Stimulated activated CD4-positive, alpha-beta T cell treated with anti-CD3 and anti-CD28 coated beads, Interleukin-4, amount 100 ng/mL, for 4 hours (primary cell): Measurements from ENCODE around the gene RAB9B.

Source experiments
- DNase-seq, 2 experiments: peaks; one replicate each; pipeline ENCODE4 v3.0.0-alpha.2; 2020

Gene RAB9B

DNA sequence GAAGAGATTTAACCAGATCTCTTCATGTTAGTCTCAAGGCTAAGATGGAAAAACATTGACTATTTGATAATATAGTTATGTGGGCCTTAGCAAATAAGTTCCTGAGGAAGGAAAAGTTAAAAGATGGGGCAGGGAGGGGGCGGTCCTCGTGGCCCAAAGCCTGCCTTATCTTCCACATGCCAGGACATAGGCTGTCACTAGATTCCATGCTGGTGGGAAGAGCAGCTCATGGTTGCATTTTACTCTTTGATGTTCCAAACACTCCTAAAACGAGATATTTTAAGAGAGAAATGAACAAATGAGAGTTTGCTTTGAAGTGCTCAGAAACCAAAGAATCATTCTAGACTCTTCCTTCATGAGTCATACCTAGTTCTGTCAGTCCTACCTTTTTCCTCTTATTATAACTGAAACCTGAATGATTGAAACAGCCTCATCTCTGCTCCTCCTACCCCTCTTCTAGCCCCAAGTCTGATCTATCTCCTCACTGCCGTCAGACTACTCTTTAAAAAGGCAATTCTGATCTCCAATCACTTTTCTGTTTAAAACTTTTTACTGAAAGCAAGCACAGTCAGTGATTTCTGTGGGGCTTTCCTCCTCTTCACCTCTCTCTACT is 25.1 kb downstream of the RAB9B start:
- DNase-seq, result no peak

DNA sequence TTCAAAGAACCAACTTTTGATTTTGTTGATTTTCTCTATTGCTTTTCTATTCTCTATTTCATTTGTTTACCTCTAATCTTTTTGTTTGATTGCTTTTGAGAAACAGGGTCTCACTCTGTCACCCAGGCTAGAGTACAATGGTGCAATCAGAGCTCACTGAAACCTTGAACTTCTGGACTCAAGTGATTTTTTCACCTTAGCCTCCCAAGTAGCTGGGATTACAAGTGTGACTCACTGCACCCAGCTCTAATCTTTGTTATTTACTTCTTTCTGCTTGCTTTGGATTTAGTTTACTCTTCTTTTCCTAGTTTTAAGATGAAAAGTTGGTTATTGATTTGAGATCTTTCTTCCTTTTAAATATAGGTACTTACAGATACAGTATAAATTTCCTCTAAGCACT is 26.2 kb downstream of the RAB9B start:
- no peak for DNase-seq

DNA sequence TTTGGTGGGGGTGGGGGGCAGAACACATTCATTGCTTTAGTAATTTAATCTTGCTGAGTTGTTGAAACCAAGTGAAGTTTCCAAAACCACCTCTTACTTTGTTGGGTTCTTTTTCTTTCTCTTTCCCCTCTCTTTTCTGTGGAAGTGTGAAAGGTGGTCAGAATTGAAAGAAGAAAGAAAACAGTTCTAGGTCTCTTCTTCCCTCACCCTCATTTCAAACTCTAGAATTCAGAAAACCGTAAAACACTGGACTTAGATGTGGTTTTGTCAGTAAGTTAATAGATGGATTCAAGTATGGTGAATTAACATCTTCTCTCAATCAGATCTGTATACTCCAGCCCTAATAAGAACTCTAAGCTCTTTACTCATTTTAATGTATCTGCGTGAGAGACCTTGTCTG is 31.7 kb downstream of the RAB9B start:
- no peak for DNase-seq

DNA sequence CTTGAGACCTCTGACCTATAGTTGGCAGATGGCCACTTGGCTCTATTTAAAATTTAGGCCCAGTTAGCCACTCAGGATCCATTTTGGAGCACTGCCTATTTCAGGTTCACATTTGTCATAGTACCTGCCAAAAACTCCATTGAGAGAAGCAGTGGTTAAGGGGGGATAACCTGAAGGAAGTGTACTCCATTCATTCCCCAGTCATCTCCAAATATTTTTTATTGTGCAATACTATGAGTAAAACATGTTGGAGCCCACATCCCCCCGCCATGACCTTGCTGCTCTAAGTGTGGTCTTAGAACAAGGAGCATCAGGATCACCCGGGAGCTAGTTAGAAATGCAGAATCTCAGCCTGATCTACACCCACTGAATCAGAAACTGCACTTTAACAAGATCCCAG is 34.4 kb downstream of the RAB9B start:
- DNase-seq, result no peak

DNA sequence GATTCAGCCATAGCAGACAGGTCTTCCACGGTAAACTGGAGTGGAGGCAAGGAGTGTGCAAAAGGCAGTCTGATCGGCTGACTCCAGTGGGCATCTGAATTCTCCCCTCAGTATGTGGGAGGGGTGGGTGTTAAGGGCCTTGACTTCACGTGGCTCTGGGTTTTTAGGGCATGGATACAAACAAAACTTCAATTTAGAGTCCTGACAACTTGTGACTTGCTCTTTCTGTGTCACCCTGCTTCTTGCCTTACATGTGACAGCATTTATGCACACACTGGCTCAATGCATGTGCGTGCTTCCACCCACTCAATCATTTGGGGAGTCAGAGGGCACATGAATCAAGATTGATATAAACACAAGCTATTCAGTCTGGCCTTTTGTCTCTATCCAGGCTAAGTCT is 37.9 kb downstream of the RAB9B start:
- no peak for DNase-seq

DNA sequence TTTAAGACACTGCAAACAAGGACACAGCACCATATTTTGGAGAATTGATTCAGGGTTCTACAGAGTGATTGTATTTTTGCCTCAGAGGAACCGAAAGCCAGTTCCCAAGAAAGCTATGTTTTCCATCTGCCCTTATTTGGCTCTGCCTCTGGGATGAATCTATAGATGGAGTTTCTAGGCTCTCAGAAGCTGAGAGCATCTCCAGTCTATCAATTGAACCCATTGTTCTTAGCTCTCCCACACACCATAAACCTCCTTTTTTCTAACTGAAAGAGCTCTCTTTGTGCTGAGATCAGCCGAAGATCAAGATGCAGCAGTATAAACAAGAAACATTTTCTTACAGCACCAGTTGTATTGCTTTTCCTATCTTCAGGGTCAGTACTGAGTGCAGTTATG is 38.5 kb downstream of the RAB9B start:
- no peak for DNase-seq

DNA sequence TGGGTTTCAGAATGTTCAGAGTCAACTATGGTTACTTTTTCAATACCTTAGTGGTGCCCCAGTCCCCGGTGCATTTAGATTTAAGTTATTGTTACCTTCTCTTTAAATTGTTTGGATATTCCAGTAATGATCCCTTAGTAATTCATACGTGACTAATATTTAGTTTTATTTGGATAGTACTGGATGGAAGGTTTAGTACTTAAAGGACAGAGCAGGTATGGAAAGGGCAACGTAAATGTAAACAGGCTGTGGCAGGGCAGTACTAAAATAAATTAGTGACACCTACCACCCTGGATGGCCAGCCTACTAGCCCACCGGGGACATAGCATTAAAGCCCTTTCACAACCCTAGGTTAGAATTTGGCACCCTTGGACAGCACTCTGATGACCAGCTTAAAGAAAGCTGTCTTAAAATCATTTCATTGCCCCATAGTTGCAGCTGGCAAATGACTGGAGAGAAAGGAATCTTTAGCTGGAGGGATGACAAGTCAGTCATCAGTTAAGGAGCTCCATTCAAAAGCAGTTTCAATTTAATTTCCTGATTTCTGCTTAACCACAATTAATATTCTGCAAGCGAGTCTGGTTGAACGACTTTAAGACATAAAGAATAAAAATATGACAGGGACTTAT is 39.0 kb downstream of the RAB9B start:
- no peak for DNase-seq

DNA sequence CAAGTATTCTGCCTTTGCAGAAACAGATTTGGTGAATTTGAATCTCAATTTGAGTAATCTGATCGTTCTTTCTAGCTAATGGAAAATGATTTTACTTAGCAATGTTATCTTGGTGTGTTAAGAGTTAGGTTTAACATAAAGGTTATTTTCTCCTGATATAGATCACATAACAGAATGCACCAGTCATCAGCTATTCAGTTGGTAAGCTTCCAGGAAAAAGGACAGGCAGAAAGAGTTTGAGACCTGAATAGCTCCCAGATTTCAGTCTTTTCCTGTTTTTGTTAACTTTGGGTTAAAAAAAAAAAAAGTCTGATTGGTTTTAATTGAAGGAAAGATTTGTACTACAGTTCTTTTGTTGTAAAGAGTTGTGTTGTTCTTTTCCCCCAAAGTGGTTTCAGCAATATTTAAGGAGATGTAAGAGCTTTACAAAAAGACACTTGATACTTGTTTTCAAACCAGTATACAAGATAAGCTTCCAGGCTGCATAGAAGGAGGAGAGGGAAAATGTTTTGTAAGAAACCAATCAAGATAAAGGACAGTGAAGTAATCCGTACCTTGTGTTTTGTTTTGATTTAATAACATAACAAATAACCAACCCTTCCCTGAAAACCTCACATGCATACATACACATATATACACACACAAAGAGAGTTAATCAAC is 40.1 kb downstream of the RAB9B start:
- DNase-seq, result no peak

DNA sequence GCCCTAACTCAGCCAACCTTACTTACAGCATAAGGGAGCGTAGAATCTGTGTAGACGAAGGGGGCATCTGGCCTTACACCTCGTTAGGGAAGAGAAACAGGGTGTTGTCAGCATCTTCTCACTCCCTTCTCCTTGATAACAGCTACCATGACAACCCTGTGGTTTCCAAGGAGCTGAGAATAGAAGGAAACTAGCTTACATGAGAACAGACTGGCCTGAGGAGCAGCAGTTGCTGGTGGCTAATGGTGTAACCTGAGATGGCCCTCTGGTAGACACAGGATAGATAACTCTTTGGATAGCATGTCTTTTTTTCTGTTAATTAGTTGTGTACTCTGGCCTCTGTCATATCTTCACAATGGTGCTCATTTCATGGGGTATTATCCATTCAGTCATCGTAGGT is 40.8 kb downstream of the RAB9B start:
- no peak for DNase-seq

DNA sequence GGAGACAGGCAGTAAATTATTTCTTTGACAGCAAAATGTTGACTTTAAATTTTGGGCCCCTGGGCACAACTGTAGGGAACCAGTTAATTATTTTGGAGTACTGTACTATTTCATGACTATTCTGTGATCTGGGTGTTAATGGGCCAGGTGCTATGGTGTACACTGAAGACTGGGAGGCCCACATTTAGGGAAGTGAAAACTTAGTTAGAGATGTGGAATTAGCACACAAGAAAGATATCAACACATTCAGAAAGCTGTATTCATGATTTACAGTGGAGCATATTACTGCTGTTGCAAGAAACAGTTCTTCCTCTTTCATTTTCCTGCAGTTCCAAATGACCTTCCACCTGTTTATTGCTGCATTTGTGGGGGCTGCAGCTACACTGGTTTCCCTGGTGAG is 43.1 kb downstream of the RAB9B start:
- DNase-seq, result no peak

DNA sequence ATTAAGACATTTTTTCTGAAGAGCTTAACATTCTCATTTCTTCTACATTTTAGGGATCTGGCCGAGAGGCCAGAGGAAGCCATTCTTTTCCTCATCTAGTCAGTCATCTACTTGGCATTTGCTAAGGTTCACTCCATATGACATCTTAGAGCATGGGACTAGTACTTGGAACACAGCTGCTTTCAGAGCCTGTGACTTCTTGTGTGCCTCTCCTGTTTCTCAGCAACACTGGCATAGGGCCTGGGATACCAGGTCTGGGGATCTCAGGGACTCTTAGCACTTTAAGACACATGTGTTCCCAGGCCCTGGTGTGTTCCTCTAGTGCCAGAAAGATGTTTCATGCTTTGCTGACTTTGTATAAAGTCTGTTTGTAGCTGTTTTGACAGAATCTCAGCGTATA is 48.1 kb downstream of the RAB9B start:
- DNase-seq, result no peak

DNA sequence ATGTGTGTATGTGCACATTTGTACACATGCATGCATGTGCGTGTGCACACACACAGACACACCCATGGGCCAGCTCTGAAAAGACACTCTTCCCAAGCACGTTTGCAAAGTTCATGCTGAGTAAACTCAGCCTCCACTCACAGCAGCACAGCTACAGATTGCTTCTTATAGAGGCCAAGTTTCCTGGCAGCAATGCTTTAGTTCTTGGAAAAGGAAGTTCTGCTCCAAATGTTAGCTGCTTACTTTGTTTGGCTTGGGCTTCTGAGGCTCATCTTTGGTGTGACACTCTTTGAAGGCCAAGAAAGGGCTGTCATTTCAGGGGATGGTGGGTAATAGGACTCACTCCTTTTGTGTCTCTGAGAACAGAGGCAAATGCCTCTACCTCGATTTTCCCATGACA is 48.9 kb downstream of the RAB9B start:
- no peak for DNase-seq

DNA sequence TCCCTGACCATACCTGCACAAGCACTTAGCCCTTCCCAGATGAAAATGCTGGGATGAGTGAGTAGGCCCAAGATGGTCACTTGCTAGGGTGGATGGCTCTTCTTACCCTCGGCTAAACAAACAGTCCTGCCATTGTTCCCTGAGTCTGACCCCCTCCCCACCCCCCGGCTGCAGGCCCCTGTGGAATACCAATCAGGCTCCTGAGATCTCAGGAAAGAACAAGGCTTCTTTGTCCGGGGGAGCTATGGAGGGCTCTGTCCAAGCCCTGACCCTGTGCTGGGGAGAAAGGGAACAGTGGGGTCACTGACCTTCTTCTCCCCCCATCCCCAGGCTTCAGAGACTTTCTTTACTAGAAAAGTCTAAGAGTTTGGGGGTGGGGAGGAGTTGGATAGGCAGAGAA is 49.4 kb downstream of the RAB9B start:
- DNase-seq, result no peak

DNA sequence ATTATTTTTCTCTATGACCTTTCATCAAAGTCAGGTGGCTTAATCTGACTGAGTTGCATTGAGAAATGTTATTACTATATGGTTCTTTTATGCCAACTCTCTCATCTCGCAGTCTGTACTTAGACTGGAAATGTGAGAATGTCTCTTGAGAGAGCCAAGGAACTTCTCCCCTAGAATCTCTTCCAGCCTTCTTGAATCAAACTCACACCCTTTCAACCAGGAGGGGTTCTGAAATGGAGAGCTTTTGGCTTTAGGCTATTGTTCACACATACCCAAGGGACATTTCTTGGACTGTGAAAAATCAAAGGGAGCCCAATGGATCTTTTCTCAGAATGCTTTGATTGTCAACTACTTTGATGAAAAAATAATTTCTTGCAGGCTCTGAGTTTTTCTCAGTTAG is 50.4 kb downstream of the RAB9B start:
- no peak for DNase-seq

DNA sequence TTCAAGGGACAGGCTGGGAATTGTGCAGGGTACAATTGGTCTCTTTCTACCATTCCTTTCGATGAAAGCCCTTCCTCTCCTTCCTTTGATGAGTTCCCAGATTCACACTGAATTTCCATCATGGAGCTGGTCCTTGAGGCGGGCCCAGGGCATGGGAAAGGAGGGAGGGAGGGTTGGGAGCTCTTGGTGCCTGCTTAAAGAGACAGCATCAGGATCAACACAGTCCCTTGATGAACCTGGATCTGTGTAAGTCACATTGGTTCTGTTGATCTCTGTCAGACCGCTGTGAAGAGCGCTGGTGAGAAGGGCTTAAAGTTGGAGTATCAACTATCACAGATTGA is 51.0 kb downstream of the RAB9B start:
- DNase-seq, result no peak

DNA sequence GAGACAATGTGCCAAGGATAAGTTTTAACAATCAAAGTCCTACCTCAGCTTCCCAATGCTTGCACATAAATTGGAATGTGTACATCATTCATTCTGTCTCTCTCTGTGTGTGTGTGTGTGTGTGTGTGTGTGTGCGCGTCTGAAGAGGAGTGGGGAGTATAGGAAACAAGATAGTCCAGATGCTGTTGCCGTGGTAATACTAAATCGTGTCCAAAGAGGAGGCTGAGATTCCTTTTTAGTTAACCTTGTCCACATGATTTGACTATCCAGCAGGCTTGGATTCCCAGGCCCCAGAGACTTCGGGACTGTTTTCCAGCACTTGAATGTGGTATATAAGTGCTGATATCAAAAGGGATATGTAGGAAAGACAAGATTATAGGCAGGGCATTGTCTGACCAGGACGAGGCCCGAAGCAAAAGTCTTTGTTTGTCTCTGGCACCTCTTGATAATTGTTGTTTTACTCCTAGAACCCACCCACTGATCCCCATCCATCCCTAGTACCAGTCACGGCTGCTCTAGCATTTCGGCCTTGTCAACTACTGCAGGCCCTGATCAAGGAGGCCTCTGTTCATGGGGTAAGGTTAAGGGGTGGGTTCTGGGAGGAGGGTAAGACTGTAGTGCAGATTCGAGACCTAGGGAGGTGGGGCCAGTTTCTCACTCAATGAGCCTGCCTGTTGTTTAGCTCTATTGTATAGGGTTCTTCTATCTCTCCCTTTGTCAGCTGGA is 51.6 kb downstream of the RAB9B start:
- no peak for DNase-seq

DNA sequence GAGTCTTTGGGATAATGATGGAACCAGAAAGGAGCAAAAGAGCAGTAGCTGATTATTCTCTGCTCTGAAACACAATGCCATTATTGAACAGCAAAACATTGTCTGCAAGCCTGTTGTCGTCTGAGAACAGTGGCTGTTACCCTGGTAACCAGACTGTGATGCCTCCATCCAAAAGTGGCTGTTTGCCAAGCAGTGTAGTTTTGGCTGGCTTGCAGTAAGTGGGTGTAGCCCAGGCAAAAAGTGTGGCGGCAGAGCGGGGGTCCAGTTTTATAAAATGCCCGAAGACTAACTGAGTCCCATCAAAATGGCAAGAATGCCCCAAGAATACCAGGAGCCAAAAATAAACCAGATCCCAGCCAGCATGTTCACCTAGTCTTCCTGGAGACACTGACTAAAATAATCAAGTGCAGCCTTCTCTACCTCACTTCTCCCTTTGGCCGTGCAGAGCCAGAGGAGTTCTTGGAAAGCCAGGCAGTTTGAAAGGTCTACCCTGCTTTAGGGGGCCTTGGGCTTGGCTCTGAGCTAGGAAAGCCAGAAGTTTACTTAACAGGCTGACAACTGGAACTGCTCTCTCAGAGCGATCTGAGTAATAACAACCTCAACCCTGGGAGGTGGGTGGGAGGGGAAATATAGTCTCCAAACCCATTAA is 52.8 kb downstream of the RAB9B start:
- no peak for DNase-seq

DNA sequence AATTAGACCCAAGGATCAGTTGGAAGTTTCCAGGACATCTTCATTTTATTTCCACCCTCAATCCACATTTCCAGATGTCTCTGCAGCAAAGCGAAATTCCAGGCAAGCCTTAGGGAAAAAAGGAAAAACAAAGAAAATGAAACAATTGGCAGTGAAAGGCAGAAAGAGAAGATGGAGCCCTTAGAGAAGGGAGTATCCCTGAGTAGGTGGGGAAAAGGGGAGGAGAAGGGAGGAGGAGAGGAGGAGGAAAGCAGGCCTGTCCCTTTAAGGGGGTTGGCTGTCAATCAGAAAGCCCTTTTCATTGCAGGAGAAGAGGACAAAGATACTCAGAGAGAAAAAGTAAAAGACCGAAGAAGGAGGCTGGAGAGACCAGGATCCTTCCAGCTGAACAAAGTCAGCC is 55.5 kb downstream of the RAB9B start, which contains the start of gene PLP1:
Gene PLP1, plus strand, starts transcription at position 295 of the 400 bp plus-strand sequence. CDS start 156 bp downstream, outside the sequence.
- no peak for DNase-seq

DNA sequence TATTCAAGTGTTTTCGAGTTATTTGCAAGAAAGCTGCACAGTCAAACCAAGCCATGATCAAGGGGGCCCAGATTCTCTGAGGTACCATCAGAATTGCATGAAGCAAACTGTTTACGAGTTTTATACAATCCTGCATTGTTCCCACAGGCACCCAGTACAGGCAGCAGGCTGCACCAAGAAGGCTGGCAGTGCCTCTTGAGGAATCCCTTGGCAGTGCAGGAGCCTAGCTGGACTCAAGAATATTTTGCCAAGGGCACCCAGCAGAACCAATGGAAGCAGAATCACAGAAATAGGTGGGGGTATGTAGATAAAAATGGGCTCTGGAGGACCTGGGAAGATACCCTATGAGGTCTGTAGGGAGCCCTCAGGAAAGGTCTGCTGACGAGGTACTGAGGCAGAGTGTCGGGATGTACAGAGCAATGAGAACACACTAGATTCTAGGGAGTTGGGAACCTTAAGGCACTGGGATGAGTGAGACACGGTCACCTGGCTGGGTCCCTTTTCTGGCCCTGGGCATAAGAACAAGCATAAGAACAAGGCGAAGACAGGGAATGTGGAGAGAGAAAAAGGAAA is 57.9 kb downstream of the RAB9B start:
- no peak for DNase-seq

DNA sequence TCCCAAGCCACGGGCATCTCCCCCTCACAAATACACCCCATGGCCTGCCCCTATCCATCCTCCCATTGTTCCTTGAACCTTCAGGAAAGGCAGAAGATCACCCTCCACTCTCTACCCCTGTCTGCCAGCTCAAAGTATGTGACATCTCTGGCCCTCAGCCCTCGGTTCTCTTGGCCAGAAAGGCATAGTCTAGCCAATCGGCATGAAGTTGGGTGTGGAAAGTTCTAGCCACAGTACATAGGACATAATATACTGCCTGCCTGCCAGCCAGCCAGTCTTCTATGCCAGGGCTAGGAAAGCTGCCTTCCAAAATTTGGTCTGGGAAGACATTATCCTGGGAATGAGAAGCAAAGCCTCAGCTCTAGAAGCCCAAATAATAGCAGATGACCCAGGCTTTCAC is 58.6 kb downstream of the RAB9B start:
- no peak for DNase-seq
